H9 (cell line): Measurements from ENCODE around the gene SV2C. TPM values are rescaled to one million over a fixed set of nuclear protein-coding genes. Genes with fewer than 3 reads are reported as not detected.

Source experiments
- DNase-seq: peaks from one replicate; pipeline ENCODE4 v3.0.0-alpha.2; 2017
- H2AFZ ChIP-seq: one replicate; pipeline ENCODE4 v1.6.1; 2013; ENCODE audit warnings: mild to moderate bottlenecking, low read length, control low read depth, moderate library complexity
- H2AK5ac ChIP-seq: 2 replicates; pipeline ENCODE4 v1.6.1; 2013; ENCODE audit warnings: low read length, control low read depth, mixed read lengths; ENCODE audit not compliant: insufficient read length
- H2BK120ac ChIP-seq: one replicate; pipeline ENCODE4 v1.6.1; 2013; ENCODE audit warnings: low read depth, mild to moderate bottlenecking, low read length, control low read depth, inconsistent platforms; ENCODE audit not compliant: poor library complexity, severe bottlenecking
- H2BK12ac ChIP-seq: 2 replicates; pipeline ENCODE4 v1.6.1; 2013; ENCODE audit warnings: low read length, control low read depth, mixed read lengths, low read depth; ENCODE audit not compliant: insufficient read length
- H2BK15ac ChIP-seq: 2 replicates; pipeline ENCODE4 v1.6.1; 2013; ENCODE audit warnings: low read depth, low read length, control low read depth
- H2BK20ac ChIP-seq: one replicate; pipeline ENCODE4 v1.6.1; 2013; ENCODE audit warnings: low read depth, mild to moderate bottlenecking, low read length, control low read depth, inconsistent platforms; ENCODE audit not compliant: poor library complexity, severe bottlenecking
- H2BK5ac ChIP-seq: 2 replicates; pipeline ENCODE4 v1.6.1; 2013; ENCODE audit warnings: low read length, control low read depth, mixed read lengths; ENCODE audit not compliant: insufficient read length
- H3K14ac ChIP-seq: 2 replicates; pipeline ENCODE4 v1.6.1; 2013; ENCODE audit warnings: low read length, control low read depth; ENCODE audit not compliant: insufficient read depth
- H3K18ac ChIP-seq: 2 replicates; pipeline ENCODE4 v1.6.1; 2013; ENCODE audit warnings: low read depth, mild to moderate bottlenecking, mixed read lengths, low read length, control low read depth; ENCODE audit not compliant: insufficient read length
- H3K23ac ChIP-seq: 2 replicates; pipeline ENCODE4 v1.6.1; 2013; ENCODE audit warnings: low read length, control low read depth, mixed read lengths, low read depth; ENCODE audit not compliant: insufficient read length
- H3K23me2 ChIP-seq: 2 replicates; pipeline ENCODE4 v1.6.1; 2013; ENCODE audit warnings: low read depth, mild to moderate bottlenecking, mixed read lengths, low read length, control low read depth; ENCODE audit not compliant: insufficient read length, poor library complexity, severe bottlenecking
- H3K27ac ChIP-seq: 2 replicates; pipeline ENCODE4 v1.5.1; 2013; ENCODE audit warnings: low read length, control low read depth, mixed read lengths, low read depth; ENCODE audit not compliant: insufficient read length
- H3K27me3 ChIP-seq: 2 replicates; pipeline ENCODE4 v1.6.1; 2013; ENCODE audit warnings: low read length, control low read depth, inconsistent platforms; ENCODE audit not compliant: insufficient read depth
- H3K4ac ChIP-seq: 2 replicates; pipeline ENCODE4 v1.6.1; 2013; ENCODE audit warnings: low read depth, mild to moderate bottlenecking, control low read depth, inconsistent platforms, low read length, moderate library complexity
- H3K4me1 ChIP-seq: 2 replicates; pipeline ENCODE4 v1.6.1; 2013; ENCODE audit warnings: low read length, control low read depth, inconsistent platforms; ENCODE audit not compliant: insufficient read depth
- H3K4me2 ChIP-seq: 2 replicates; pipeline ENCODE4 v1.6.1; 2013; ENCODE audit warnings: low read length, control low read depth, mixed read lengths; ENCODE audit not compliant: insufficient read length, insufficient read depth
- H3K56ac ChIP-seq: 2 replicates; pipeline ENCODE4 v1.6.1; 2013; ENCODE audit warnings: low read depth, mild to moderate bottlenecking, mixed read lengths, low read length, control low read depth; ENCODE audit not compliant: insufficient read length
- H3K79me1 ChIP-seq: 2 replicates; pipeline ENCODE4 v1.6.1; 2013; ENCODE audit warnings: low read depth, mild to moderate bottlenecking, moderate library complexity, low read length, control low read depth, inconsistent platforms; ENCODE audit not compliant: insufficient read depth, poor library complexity, severe bottlenecking
- H3K79me2 ChIP-seq: 2 replicates; pipeline ENCODE4 v1.6.1; 2013; ENCODE audit warnings: low read length, control low read depth, inconsistent platforms; ENCODE audit not compliant: insufficient read depth
- H3K9ac ChIP-seq: 2 replicates; pipeline ENCODE4 v1.6.1; 2013; ENCODE audit warnings: low read length, control low read depth, mixed read lengths; ENCODE audit not compliant: insufficient read length; ENCODE audit errors: extremely low read depth
- H3K9me3 ChIP-seq: one replicate; pipeline ENCODE4 v1.6.1; 2013; ENCODE audit warnings: low read depth, low read length, inconsistent platforms; ENCODE audit not compliant: control insufficient read depth
- H3T11ph ChIP-seq: one replicate; pipeline ENCODE4 v1.6.1; 2013; ENCODE audit warnings: mild to moderate bottlenecking, low read length, control low read depth, inconsistent platforms
- H4K20me1 ChIP-seq: one replicate; pipeline ENCODE4 v1.6.1; 2013; ENCODE audit not compliant: control insufficient read depth, insufficient read length, insufficient read depth
- H4K5ac ChIP-seq: 2 replicates; pipeline ENCODE4 v1.6.1; 2013; ENCODE audit warnings: low read depth, mild to moderate bottlenecking, mixed read lengths, low read length, control low read depth; ENCODE audit not compliant: insufficient read length
- H4K8ac ChIP-seq: replicated peaks from 2 replicates; pipeline ENCODE4 v1.6.1; 2013; ENCODE audit warnings: low read length, control low read depth, mixed read lengths, low read depth; ENCODE audit not compliant: insufficient read length
- H4K91ac ChIP-seq: 2 replicates; pipeline ENCODE4 v1.6.1; 2013; ENCODE audit warnings: low read depth, mild to moderate bottlenecking, moderate library complexity, mixed read lengths, low read length, control low read depth; ENCODE audit not compliant: insufficient read length
- H3K27ac Mint-ChIP-seq, 3 experiments: 2 replicates in 2 of 3; 3 replicates in 1 of 3; pipeline ENCODE4 v1.8.0; 2020 to 2021; ENCODE audit warnings: mixed read lengths in 3 of 3, mild to moderate bottlenecking in 1 of 3, moderate library complexity in 1 of 3
- H3K27me3 Mint-ChIP-seq: 2 replicates; pipeline ENCODE4 v1.8.0; 2021; ENCODE audit warnings: low read depth, mild to moderate bottlenecking, moderate library complexity, mixed read lengths
- H3K36me3 Mint-ChIP-seq, 3 experiments: 2 replicates in 2 of 3; 3 replicates in 1 of 3; pipeline ENCODE4 v1.8.0; 2020 to 2021; ENCODE audit warnings: low read depth in 3 of 3, mixed read lengths in 3 of 3; ENCODE audit not compliant: insufficient read depth in 1 of 3
- H3K4me1 Mint-ChIP-seq, 2 experiments: 2 replicates each; pipeline ENCODE4 v1.8.0; 2020; ENCODE audit warnings: mixed read lengths in 2 of 2
- H3K4me3 Mint-ChIP-seq, 2 experiments: 2 replicates in 1 of 2; 3 replicates in 1 of 2; pipeline ENCODE4 v1.8.0; 2020 to 2021; ENCODE audit warnings: mild to moderate bottlenecking in 2 of 2, mixed read lengths in 2 of 2, moderate library complexity in 1 of 2
- H3K9me3 Mint-ChIP-seq, 2 experiments: 2 replicates in 1 of 2; 3 replicates in 1 of 2; pipeline ENCODE4 v1.8.0; 2020; ENCODE audit warnings: mild to moderate bottlenecking in 2 of 2, mixed read lengths in 2 of 2, moderate library complexity in 1 of 2
- WGBS: extraction: QIAGEN DNeasy Blood & Tissue Kit; methylation state at CpG from one replicate; pipeline ENCODE4 v1.1.7; 2013; ENCODE audit warnings: missing lambda C conversion rate, low lambda C conversion rate, mixed read lengths; ENCODE audit not compliant: insufficient read length; ENCODE audit errors: extremely low coverage; 5-methylcytosine and 5-hydroxymethylcytosine counted together
- total RNA-seq: library from RNA; stranded (reverse); gene quantifications from 2 replicates; pipeline ENCODE4 v1.2.1, GENCODE V29; 2021
- TF ChIP-seq, protein P1 (sequence below): fragments of 200-600 bp; sonication (generic); conservative IDR thresholded peaks from 3 replicates; pipeline ENCODE4 v1.8.0; 2021; ENCODE audit warnings: antibody characterized with exemption, mild to moderate bottlenecking

Gene SV2C
- total RNA-seq, 1 experiment from 2014 or later: 0.09 TPM

GRCh38 chr5:76312783-76313182 lies 229.6 kb downstream of the SV2C start:
- H3K18ac ChIP-seq: no peak overlapping the region
- no peak overlapping the region for H3K27ac ChIP-seq
- no peak overlapping the region for H2BK15ac ChIP-seq
- H3K79me2 ChIP-seq: no peaks in the 10 kb centered on the region
- H2BK5ac ChIP-seq: no peak overlapping the region
- no peak for DNase-seq
- H3K4ac ChIP-seq: no peak overlapping the region
- no peak overlapping the region for H3K9ac ChIP-seq
- H2AK5ac ChIP-seq: no peak overlapping the region
- no peak overlapping the region for H4K91ac ChIP-seq
- no peak overlapping the region for H2AFZ ChIP-seq
- no peaks in the 10 kb centered on the region for H3K9me3 Mint-ChIP-seq
- no peaks in the 10 kb centered on the region for H3K23me2 ChIP-seq
- WGBS: no CpG with 5 or more reads among the region's 4 CpGs
- H3K4me1 ChIP-seq: no peaks in the 10 kb centered on the region
- H3K56ac ChIP-seq: no peak overlapping the region
- H2BK120ac ChIP-seq: no peak overlapping the region
- no peak overlapping the region for H3K27ac Mint-ChIP-seq
- no peak overlapping the region for H2BK12ac ChIP-seq
- no peak overlapping the region for H4K5ac ChIP-seq
- no peaks in the 10 kb centered on the region for H4K20me1 ChIP-seq
- no peak overlapping the region for H3K14ac ChIP-seq
- TF ChIP-seq, protein P1, sequence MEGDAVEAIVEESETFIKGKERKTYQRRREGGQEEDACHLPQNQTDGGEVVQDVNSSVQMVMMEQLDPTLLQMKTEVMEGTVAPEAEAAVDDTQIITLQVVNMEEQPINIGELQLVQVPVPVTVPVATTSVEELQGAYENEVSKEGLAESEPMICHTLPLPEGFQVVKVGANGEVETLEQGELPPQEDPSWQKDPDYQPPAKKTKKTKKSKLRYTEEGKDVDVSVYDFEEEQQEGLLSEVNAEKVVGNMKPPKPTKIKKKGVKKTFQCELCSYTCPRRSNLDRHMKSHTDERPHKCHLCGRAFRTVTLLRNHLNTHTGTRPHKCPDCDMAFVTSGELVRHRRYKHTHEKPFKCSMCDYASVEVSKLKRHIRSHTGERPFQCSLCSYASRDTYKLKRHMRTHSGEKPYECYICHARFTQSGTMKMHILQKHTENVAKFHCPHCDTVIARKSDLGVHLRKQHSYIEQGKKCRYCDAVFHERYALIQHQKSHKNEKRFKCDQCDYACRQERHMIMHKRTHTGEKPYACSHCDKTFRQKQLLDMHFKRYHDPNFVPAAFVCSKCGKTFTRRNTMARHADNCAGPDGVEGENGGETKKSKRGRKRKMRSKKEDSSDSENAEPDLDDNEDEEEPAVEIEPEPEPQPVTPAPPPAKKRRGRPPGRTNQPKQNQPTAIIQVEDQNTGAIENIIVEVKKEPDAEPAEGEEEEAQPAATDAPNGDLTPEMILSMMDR: no peak
- no peak overlapping the region for H2BK20ac ChIP-seq
- no peak overlapping the region for H3K4me3 Mint-ChIP-seq
- H4K8ac ChIP-seq: no peak overlapping the region
- H3K9me3 ChIP-seq: no peaks in the 10 kb centered on the region
- no peak overlapping the region for H3T11ph ChIP-seq
- no peaks in the 10 kb centered on the region for H3K4me1 Mint-ChIP-seq
- H3K27me3 Mint-ChIP-seq: no peaks in the 10 kb centered on the region
- no peak overlapping the region for H3K4me2 ChIP-seq
- H3K27me3 ChIP-seq: no peaks in the 10 kb centered on the region
- H3K36me3 Mint-ChIP-seq: no peaks in the 10 kb centered on the region; a peak in 1 of 7 replicates
- H3K23ac ChIP-seq: no peak overlapping the region
- no peaks in the 10 kb centered on the region for H3K79me1 ChIP-seq
